A549 treated with Hydrocortisone at 1 μM for 4 hours (cell line): ENCODE results near the gene VARS1. TPM values are rescaled to one million over a fixed set of nuclear protein-coding genes. Genes with fewer than 3 reads are reported as not detected.

Experiments used
- total RNA-seq: library from RNA; stranded (reverse); fragments of 200-300 nt; extraction: Qiagen RNA extraction; gene quantifications from 5 replicates; pipeline ENCODE4 v1.2.3, GENCODE V29; 2022

VARS1 gene
- total RNA-seq: 52.1 to 61.7 TPM (median 54.3 TPM) in 5 replicates

DNA sequence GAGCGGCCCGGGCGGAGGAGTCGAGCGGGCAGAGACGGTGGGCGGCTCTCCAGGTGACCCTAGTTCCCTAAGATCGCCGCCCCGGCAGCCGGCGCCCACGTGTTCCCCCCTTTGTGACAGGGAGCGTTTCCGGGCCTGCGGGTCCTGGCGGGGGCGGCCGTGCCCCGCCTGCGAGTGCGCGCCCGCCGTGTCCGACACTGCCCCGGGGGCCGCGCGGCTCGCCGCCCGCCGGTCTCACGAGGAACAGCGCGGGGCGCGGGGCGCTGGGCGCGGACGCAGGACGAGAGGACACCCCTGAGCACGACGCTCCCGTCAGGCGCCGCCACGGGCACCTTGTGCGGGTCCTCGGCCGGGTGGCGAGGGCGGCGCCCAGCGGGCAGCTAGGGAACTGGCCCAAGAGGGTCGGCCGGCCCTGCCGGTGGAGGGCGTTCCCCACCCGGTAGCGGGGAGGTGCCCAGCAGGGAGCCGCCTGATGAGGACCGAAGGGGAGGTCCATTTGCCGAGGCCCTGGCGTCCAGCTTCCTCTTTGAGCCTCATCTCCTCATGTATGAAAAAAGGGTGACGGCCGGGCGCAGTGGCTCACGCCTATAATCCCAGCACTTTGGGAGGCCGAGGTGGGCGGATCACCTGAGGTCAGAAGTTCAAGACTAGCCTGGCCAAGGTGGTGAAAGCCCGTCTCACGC lies at the start of gene VARS1:
Gene VARS1 (minus strand): TSS at position 137 of the 683 bp plus-strand sequence. CDS start 535 bp downstream, outside the sequence.

DNA sequence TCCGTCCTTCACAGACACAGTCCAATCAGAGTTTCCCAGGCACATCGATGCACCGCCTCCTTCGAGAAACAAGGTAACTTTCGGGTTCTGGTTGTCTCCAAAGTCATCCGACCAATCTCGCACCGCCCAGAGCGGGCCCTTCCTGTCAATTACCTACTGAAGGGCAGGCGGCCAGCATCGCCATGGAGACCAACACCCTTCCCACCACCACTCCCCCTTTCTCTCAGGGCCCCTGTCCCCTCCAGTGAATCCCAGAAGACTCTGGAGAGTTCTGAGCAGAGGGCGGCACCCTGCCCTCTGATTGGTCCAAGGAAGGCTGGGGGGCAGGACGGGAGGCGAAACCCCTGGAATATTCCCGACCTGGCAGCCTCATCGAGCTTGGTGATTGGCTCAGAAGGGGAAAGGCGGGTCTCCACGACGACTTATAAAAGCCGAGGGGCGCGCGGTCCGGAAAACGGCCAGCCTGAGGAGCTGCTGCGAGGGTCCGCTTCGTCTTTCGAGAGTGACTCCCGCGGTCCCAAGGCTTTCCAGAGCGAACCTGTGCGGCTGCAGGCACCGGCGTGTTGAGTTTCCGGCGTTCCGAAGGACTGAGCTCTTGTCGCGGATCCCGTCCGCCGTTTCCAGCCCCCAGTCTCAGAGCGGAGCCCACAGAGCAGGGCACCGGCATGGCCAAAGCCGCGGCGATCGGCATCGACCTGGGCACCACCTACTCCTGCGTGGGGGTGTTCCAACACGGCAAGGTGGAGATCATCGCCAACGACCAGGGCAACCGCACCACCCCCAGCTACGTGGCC lies 31.9 kb upstream of the VARS1 start, which contains the start of gene HSPA1B:
Gene HSPA1B (plus strand): TSS at position 453 of the 794 bp plus-strand sequence. CDS start 213 bp downstream, at position 666.

DNA sequence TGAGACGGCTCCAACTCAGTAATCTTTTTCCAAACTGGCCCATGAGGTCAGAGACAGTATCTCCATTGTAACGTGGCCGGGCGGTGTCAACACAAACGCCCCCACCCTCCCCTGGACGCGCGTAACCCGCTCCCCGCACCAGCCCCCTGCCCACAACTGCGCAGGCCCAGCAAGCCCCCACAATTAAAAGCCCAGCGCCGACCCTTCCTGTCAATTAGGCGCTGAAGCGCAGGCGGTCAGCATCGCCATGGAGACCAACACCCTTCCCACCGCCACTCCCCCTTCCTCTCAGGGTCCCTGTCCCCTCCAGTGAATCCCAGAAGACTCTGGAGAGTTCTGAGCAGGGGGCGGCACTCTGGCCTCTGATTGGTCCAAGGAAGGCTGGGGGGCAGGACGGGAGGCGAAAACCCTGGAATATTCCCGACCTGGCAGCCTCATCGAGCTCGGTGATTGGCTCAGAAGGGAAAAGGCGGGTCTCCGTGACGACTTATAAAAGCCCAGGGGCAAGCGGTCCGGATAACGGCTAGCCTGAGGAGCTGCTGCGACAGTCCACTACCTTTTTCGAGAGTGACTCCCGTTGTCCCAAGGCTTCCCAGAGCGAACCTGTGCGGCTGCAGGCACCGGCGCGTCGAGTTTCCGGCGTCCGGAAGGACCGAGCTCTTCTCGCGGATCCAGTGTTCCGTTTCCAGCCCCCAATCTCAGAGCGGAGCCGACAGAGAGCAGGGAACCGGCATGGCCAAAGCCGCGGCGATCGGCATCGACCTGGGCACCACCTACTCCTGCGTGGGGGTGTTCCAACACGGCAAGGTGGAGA lies 19.7 kb upstream of the VARS1 start, which contains the start of the genes HSPA1A and HSPA1L:
Gene HSPA1A (plus strand): TSS at position 519 of the 814 bp plus-strand sequence. CDS start 214 bp downstream, at position 733.
Gene HSPA1L (minus strand): TSS at position 259 of the 814 bp plus-strand sequence. CDS start 3,311 bp downstream, outside the sequence.

DNA sequence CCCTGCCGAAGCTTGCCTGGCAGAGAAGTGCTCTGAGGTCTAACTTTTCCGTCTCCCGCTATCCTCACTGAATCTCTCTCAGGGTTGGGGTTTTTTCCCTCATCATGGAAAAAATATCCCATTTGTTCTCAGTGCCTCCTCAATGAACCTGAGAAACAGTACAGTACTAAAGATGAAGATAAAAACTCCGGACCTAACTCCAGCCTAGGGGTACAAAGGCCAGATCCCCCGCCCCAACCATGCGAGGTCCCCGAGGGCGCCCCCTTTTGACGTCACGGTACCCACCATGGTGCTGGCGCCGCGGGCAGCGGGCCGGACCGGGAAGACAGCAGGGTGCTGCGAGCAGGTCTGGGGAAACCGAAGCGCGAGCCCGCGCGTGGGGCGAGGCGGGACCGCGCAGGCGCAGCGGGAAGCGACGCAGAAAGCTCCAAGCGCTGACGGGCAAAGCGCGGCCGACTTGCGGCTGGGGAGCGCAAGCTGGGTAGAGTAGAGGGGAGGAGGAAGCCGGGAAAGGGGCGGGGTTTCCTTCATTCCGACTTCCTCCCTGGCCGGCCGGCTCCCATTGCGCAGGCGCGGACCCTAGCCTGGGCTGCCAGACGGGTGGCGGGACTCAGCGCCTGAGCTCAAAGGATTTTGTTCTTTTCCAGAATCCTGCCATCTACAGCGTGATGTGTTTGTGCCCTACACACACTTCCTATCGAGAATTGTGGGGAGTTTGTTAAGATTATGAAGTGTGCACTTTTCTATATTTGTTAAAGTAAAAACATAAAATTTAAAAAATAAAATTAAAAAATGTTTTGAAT lies 11.1 kb upstream of the VARS1 start, which contains the start of gene LSM2:
Gene LSM2 (minus strand): TSS at position 497 of the 803 bp plus-strand sequence. CDS start 209 bp downstream, at position 288.

DNA sequence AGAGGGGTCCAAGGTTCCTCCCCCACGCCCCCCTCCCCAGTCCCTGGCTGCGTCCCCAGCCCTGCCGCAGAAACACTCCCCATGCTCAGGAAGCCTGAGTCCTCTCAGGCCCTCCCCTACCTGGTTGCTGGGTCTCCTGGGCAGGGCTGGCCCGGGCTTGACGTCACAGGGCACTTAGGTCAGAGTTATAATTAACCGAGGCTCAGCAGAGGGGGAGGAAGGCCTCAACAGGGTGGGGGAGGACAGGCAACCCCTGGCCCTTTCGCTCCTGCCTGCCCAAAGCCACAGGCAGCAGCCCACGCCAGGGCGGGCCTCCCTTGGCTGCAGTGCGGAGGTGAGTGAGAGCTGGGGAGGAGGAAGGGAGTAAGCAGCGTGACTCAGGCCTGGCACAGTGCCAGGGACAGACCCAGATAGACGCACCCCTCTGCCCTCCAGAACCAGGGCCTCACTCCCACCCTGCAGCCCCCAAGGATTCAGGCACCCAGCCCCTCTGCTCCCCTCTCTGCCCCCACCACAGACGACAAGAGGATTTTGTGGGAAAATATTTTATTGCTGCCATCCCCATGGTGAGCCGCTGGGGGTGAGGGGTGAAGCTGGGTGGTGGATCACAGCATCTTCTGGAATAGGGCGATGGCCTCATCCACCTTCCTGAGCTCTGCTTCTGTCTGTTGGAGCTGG lies 18.4 kb downstream of the VARS1 start, which contains the start of gene VWA7:
Gene VWA7 (minus strand): TSS at position 340 of the 678 bp plus-strand sequence. CDS start 549 bp downstream, outside the sequence.

DNA sequence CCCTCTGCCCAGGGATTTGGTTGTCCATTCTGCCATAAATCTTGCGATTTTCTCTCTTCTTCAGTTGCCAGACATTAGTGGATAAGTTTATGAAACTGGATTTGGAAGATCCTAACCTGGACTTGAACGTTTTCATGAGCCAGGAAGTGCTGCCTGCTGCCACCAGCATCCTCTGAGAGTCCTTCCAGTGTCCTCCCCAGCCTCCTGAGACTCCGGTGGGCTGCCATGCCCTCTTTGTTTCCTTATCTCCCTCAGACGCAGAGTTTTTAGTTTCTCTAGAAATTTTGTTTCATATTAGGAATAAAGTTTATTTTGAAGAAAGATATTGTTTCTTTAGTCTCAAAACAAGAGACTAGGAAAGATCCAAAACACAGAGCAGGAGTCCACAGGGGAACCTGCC lies 33.2 kb downstream of the VARS1 start, which contains the start of gene SAPCD1:
Gene SAPCD1 (plus strand): TSS at position 301 of the 400 bp plus-strand sequence. CDS start 399 bp downstream, outside the sequence.

Other genes starting within 250 kb of the VARS1 start
- 0.46 to 0.93 TPM (median 0.67 TPM) in 5 replicates for gene ATP6V1G2, start 249.1 kb downstream of the VARS1 start, total RNA-seq
- gene NFKBIL1, start 248.1 kb downstream of the VARS1 start, total RNA-seq: 9.7 to 12.5 TPM (median 11.6 TPM) in 5 replicates
- 0.07 to 0.31 TPM (median 0.13 TPM) in 3 of 5 replicates, not detected in the others for gene LTA, start 223.5 kb downstream of the VARS1 start, total RNA-seq
- gene TNF, start 220.2 kb downstream of the VARS1 start, total RNA-seq: 0.08 to 0.12 TPM in 2 of 5 replicates, not detected in the others
- gene LTB, start 213.3 kb downstream of the VARS1 start, total RNA-seq: 0.29 to 0.47 TPM (median 0.38 TPM) in 5 replicates
- gene LST1, start 209.5 kb downstream of the VARS1 start, total RNA-seq: 0.37 TPM in 1 of 5 replicates, not detected in the others
- gene NCR3, start 202.7 kb downstream of the VARS1 start, total RNA-seq: not detected in 5 replicates
- gene AIF1, start 180.5 kb downstream of the VARS1 start, total RNA-seq: not detected in 5 replicates
- gene PRRC2A, start 175.0 kb downstream of the VARS1 start, total RNA-seq: 76.6 to 89.9 TPM (median 84.4 TPM) in 5 replicates
- gene BAG6, start 143.1 kb downstream of the VARS1 start, total RNA-seq: 129 to 143 TPM (median 133 TPM) in 5 replicates
- gene APOM, start 139.9 kb downstream of the VARS1 start, total RNA-seq: 2.9 to 3.8 TPM (median 3.4 TPM) in 5 replicates
- gene C6orf47, start 135.0 kb downstream of the VARS1 start, total RNA-seq: 10.1 to 14.9 TPM (median 12.4 TPM) in 5 replicates
- gene GPANK1, start 130.8 kb downstream of the VARS1 start, total RNA-seq: 9.3 to 11.4 TPM (median 11.1 TPM) in 5 replicates
- 154 to 183 TPM (median 177 TPM) in 5 replicates for gene CSNK2B, start 129.7 kb downstream of the VARS1 start, total RNA-seq
- 3.4 to 4.7 TPM (median 3.9 TPM) in 5 replicates for gene LY6G5B, start 125.8 kb downstream of the VARS1 start, total RNA-seq
- 0.75 to 2.1 TPM (median 1.5 TPM) in 5 replicates for gene LY6G5C, start 114.7 kb downstream of the VARS1 start, total RNA-seq
- 15.0 to 19.1 TPM (median 17.0 TPM) in 5 replicates for gene ABHD16A, start 92.4 kb downstream of the VARS1 start, total RNA-seq
- gene LY6G6F, start 88.9 kb downstream of the VARS1 start, total RNA-seq: not detected in 5 replicates
- not detected in 5 replicates for gene LY6G6D, start 80.4 kb downstream of the VARS1 start, total RNA-seq
- 0.13 to 0.18 TPM in 2 of 5 replicates, not detected in the others for gene LY6G6C, start 74.0 kb downstream of the VARS1 start, total RNA-seq
- not detected in 5 replicates for gene MPIG6B, start 72.4 kb downstream of the VARS1 start, total RNA-seq
- 25.9 to 32.1 TPM (median 29.2 TPM) in 5 replicates for gene DDAH2, start 66.5 kb downstream of the VARS1 start, total RNA-seq
- gene CLIC1, start 59.2 kb downstream of the VARS1 start, total RNA-seq: 475 to 491 TPM (median 481 TPM) in 5 replicates
- gene MSH5, start 55.7 kb downstream of the VARS1 start, total RNA-seq: 10.7 to 15.7 TPM (median 13.4 TPM) in 5 replicates
- 2.6 to 4.9 TPM (median 3.2 TPM) in 5 replicates for gene SAPCD1, start 33.1 kb downstream of the VARS1 start, total RNA-seq
- gene VWA7, start 18.4 kb downstream of the VARS1 start, total RNA-seq: 1.1 to 1.7 TPM (median 1.5 TPM) in 5 replicates
- 42.7 to 66.2 TPM (median 59.0 TPM) in 5 replicates for gene LSM2, start 11.2 kb upstream of the VARS1 start, total RNA-seq
- 1.2 to 2.0 TPM (median 1.6 TPM) in 5 replicates for gene HSPA1L, start 19.5 kb upstream of the VARS1 start, total RNA-seq
- gene HSPA1A, start 19.8 kb upstream of the VARS1 start, total RNA-seq: 162 to 234 TPM (median 205 TPM) in 5 replicates
- gene HSPA1B, start 32.0 kb upstream of the VARS1 start, total RNA-seq: 110 to 176 TPM (median 161 TPM) in 5 replicates
- 25.7 to 32.9 TPM (median 26.4 TPM) in 5 replicates for gene NEU1, start 67.1 kb upstream of the VARS1 start, total RNA-seq
- 0.03 to 0.14 TPM (median 0.06 TPM) in 4 of 5 replicates, not detected in the other for gene SLC44A4, start 83.2 kb upstream of the VARS1 start, total RNA-seq
- 25.1 to 29.7 TPM (median 26.0 TPM) in 5 replicates for gene EHMT2, start 101.9 kb upstream of the VARS1 start, total RNA-seq
- 3.3 to 4.2 TPM (median 3.9 TPM) in 5 replicates for gene ZBTB12, start 106.3 kb upstream of the VARS1 start, total RNA-seq
- 0.17 to 0.46 TPM (median 0.38 TPM) in 5 replicates for gene C2, start 132.0 kb upstream of the VARS1 start, total RNA-seq
- 1.7 to 2.3 TPM (median 1.9 TPM) in 5 replicates for gene CFB, start 150.3 kb upstream of the VARS1 start, total RNA-seq
- 73.7 to 87.1 TPM (median 76.9 TPM) in 5 replicates for gene NELFE, start 163.2 kb upstream of the VARS1 start, total RNA-seq
- gene SKIC2, start 163.4 kb upstream of the VARS1 start, total RNA-seq: 21.3 to 24.7 TPM (median 23.3 TPM) in 5 replicates
- gene DXO, start 176.4 kb upstream of the VARS1 start, total RNA-seq: 10.4 to 12.4 TPM (median 11.6 TPM) in 5 replicates
- 0.79 to 1.5 TPM (median 0.85 TPM) in 5 replicates for gene C4A, start 186.3 kb upstream of the VARS1 start, total RNA-seq
- 0.35 to 0.93 TPM (median 0.67 TPM) in 5 replicates for gene C4B, start 219.0 kb upstream of the VARS1 start, total RNA-seq
- not detected in 5 replicates for gene CYP21A2, start 242.7 kb upstream of the VARS1 start, total RNA-seq